ENCODE measurements around the gene DDX51. TPM values are rescaled to one million over a fixed set of nuclear protein-coding genes. Genes with fewer than 3 reads are reported as not detected.

DDX51 gene

DNA sequence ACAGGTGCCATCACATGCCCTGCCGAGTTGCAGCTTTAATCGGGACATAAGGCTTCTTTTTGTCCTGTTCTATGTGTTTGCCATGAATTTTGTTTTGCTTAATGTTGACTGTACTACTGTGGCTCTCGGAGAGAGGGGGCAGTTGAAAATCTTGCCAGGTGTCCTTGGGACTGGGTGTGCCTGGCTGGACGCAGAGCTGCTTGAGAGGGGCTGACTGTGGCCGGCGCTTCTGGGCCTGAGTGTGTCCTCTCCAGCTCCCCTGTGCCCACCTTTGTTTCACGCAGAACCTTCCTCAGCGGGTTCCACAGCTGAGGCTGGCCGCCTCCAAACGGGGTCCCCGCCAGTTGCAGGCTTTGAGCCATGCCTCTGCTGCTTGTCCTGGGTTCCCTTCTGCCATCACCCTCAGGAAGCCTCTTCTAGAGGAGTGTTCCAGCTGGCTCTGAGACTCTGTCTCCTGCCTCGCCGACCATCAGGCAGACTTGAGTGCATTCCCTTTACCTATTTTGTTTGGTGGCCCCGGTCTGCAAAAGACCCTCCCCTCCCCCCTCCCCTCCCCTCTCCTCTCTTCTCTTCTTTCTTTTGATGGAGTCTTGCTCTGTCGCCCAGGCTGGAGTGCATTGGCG, 49.7 kb downstream of the DDX51 start:
- Histone ChIP-seq H3K18ac (ENCODE audit: low read length) (peak overlapping the region; percentile 48), H3K23ac (ENCODE audit: low read depth, low read length, poor library complexity) (peak overlapping the region; percentile 20), H3K27ac (replicated peaks; ENCODE audit: low read length) (no peak overlapping the region), H3K14ac (ENCODE audit: low read length) (no peak overlapping the region), H2AFZ (ENCODE audit: low read length) (no peak overlapping the region), H3K4me2 (ENCODE audit: insufficient read depth, low read length, poor library complexity, severe bottlenecking) (no peak overlapping the region), H3K79me1 (ENCODE audit: low read depth, low read length) (no peaks in the 10 kb centered on the region), H4K8ac (ENCODE audit: low read depth, low read length) (no peak overlapping the region), H3K9me3 (replicated peaks in 1 of 2; ENCODE audit: control insufficient read depth in 2 of 2, insufficient read depth in 1 of 2, low read depth in 1 of 2, low read length in 2 of 2) (peaks cover 0 to 10% of the 10 kb centered on the region in 2 donors), H3K27me3 (ENCODE audit: control insufficient read depth in 3 of 3, insufficient read depth in 3 of 3, low read depth in 1 of 3, low read length in 3 of 3) (no peaks in the 10 kb centered on the region), H2BK5ac (ENCODE audit: low read length) (no peak overlapping the region), H2BK15ac (ENCODE audit: low read length) (no peak overlapping the region), H3K9ac (ENCODE audit: low read depth, low read length, poor library complexity) (no peak overlapping the region), H2AK5ac (ENCODE audit: low read depth, low read length) (no peak overlapping the region), H2BK12ac (ENCODE audit: low read length) (no peak overlapping the region), H3K36me3 (replicated peaks in 1 of 2; ENCODE audit: control insufficient read depth in 2 of 2, insufficient read depth in 2 of 2, low read length in 2 of 2) (peaks cover 5 to 65% of the 10 kb centered on the region in 2 donors), H3K4ac (ENCODE audit: low read length) (no peak overlapping the region), H2BK120ac (ENCODE audit: low read depth, low read length) (no peak overlapping the region), H3K4me3 (ENCODE audit: low read length in 2 of 2) (no peak overlapping the region), H4K91ac (ENCODE audit: low read depth, low read length, poor library complexity) (no peak overlapping the region), H3K4me1 (ENCODE audit: control insufficient read depth in 2 of 2, insufficient read depth in 1 of 2, low read depth in 1 of 2, low read length in 2 of 2) (no peaks in the 10 kb centered on the region)
- no peak for DNase-seq (ENCODE audit: low spot score)
- no CpG with 5 or more reads among the region's 16 CpGs for WGBS, 2 donors (ENCODE audit: extremely low coverage in 2 of 2, insufficient read length in 2 of 2, insufficient replicate concordance in 1 of 2)

DNA sequence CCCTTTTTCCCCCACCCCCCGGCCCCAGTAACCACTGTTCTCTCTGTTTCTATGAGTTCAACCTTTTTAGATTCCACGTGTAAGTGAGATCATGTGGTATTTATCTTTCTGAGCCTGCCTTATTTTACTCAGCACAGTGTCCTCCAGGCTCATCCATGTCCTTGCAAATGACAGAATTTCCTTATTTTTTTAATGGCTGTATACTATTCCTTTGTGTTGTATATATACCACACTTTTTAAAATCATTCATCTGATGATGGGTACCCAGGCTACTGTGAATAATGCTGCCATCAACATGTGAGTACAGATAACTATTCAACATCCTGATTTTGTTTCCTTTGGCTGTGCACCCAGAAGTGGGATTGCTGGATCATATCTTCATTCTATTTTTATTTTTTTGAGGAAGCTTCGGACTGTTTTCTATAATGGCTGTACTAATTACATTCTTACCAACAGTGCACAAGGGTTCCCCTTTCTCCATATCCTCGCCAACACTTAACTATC, 54.7 kb downstream of the DDX51 start:
- H3K23ac ChIP-seq (ENCODE audit: low read depth, low read length, poor library complexity), result no peak overlapping the region
- DNase-seq (ENCODE audit: low spot score), result no peak
- H3K14ac ChIP-seq (ENCODE audit: low read length), result no peak overlapping the region
- no peak overlapping the region for H3K27ac ChIP-seq (replicated peaks; ENCODE audit: low read length)
- no peak overlapping the region for H4K8ac ChIP-seq (ENCODE audit: low read depth, low read length)
- H3K4ac ChIP-seq (ENCODE audit: low read length), result no peak overlapping the region
- H2BK5ac ChIP-seq (ENCODE audit: low read length), result no peak overlapping the region
- peaks cover 2% of the 10 kb centered on the region for H3K79me1 ChIP-seq (ENCODE audit: low read depth, low read length)
- H3K4me2 ChIP-seq (ENCODE audit: insufficient read depth, low read length, poor library complexity, severe bottlenecking), result no peak overlapping the region
- H2BK120ac ChIP-seq (ENCODE audit: low read depth, low read length), result no peak overlapping the region
- H3K9ac ChIP-seq (ENCODE audit: low read depth, low read length, poor library complexity), result no peak overlapping the region
- no peak overlapping the region for H3K4me3 ChIP-seq (ENCODE audit: low read length in 2 of 2)
- H4K91ac ChIP-seq (ENCODE audit: low read depth, low read length, poor library complexity), result no peak overlapping the region
- no peak overlapping the region for H2AK5ac ChIP-seq (ENCODE audit: low read depth, low read length)
- H2AFZ ChIP-seq (ENCODE audit: low read length), result no peak overlapping the region
- H3K18ac ChIP-seq (ENCODE audit: low read length), result no peak overlapping the region
- H2BK12ac ChIP-seq (ENCODE audit: low read length), result no peak overlapping the region
- H3K36me3 ChIP-seq (replicated peaks in 1 of 2; ENCODE audit: control insufficient read depth in 2 of 2, insufficient read depth in 2 of 2, low read length in 2 of 2), result peaks cover 8 to 63% of the 10 kb centered on the region in 2 donors
- no CpG with 5 or more reads among the region's 4 CpGs for WGBS, 2 donors (ENCODE audit: extremely low coverage in 2 of 2, insufficient read length in 2 of 2, insufficient replicate concordance in 1 of 2)
- peaks cover 5 to 6% of the 10 kb centered on the region in 2 donors for H3K4me1 ChIP-seq (ENCODE audit: control insufficient read depth in 2 of 2, insufficient read depth in 1 of 2, low read depth in 1 of 2, low read length in 2 of 2)
- peaks cover 0 to 3% of the 10 kb centered on the region in 2 donors for H3K9me3 ChIP-seq (replicated peaks in 1 of 2; ENCODE audit: control insufficient read depth in 2 of 2, insufficient read depth in 1 of 2, low read depth in 1 of 2, low read length in 2 of 2)
- H3K27me3 ChIP-seq (ENCODE audit: control insufficient read depth in 3 of 3, insufficient read depth in 3 of 3, low read depth in 1 of 3, low read length in 3 of 3), result no peaks in the 10 kb centered on the region
- no peak overlapping the region for H2BK15ac ChIP-seq (ENCODE audit: low read length)

Small RNA genes within 50 kb of the gene (small RNA-seq; reads per million reads assigned to genes)
- not detected for gene AC138466.3 (ENCODE audit: insufficient read depth)
